Stimulated activated naive B cell treated with anti-CD40 and anti-IgM and Interleukin-4, amounts not matched to agents 10 μg/mL and 1 μg/mL and 100 μg/mL, for 72 hours (primary cell): ENCODE data around the gene DYRK1A.
A peak's percentile ranks its signal among the peaks of the same experiment; 100 is the strongest.

Source experiments
- ATAC-seq, 2 donors: fragments of 150-1000 bp; cut with Tn5 transposase; replicated peaks; 2 replicates each; pipeline ENCODE4 v1.10.0; 2021; ENCODE audit warnings: moderate library complexity in 1 of 2
- DNase-seq: peaks from one replicate; pipeline ENCODE4 v3.0.0; 2021
- H3K27ac Mint-ChIP-seq: one replicate; pipeline ENCODE4 v1.8.0; 2022; ENCODE audit warnings: mild to moderate bottlenecking, mixed read lengths
- H3K27me3 Mint-ChIP-seq, 2 donors: one replicate each; pipeline ENCODE4 v1.8.0; 2022; ENCODE audit warnings: mixed read lengths in 2 of 2
- H3K36me3 Mint-ChIP-seq, 2 donors: one replicate each; pipeline ENCODE4 v1.8.0; 2022; ENCODE audit warnings: mixed read lengths in 2 of 2, mild to moderate bottlenecking in 1 of 2
- H3K4me1 Mint-ChIP-seq, 2 donors: one replicate each; pipeline ENCODE4 v1.8.0; 2022; ENCODE audit warnings: mixed read lengths in 2 of 2, mild to moderate bottlenecking in 1 of 2
- H3K4me3 Mint-ChIP-seq, 2 donors: one replicate each; pipeline ENCODE4 v1.8.0; 2022; ENCODE audit warnings: mild to moderate bottlenecking in 2 of 2, mixed read lengths in 2 of 2, moderate library complexity in 1 of 2
- H3K9me3 Mint-ChIP-seq, 2 donors: one replicate each; pipeline ENCODE4 v1.8.0; 2022; ENCODE audit warnings: mixed read lengths in 2 of 2, mild to moderate bottlenecking in 1 of 2

Gene DYRK1A

GRCh38 chr21:37564924-37565529 is 198.5 kb downstream of the DYRK1A start:
- ATAC-seq (no peak), DNase-seq (no peak)
- H3K36me3 Mint-ChIP-seq, result no peaks in the 10 kb centered on the region
- peaks cover 11 to 28% of the 10 kb centered on the region in 2 donors for H3K4me1 Mint-ChIP-seq
- no peaks in the 10 kb centered on the region for H3K9me3 Mint-ChIP-seq
- H3K27me3 Mint-ChIP-seq, result peaks cover 5% of the 10 kb centered on the region in 2 donors
- peak overlapping the region; percentile 6 for H3K27ac Mint-ChIP-seq
- H3K4me3 Mint-ChIP-seq, result peak overlapping the region; percentile 61 to 92

- no peaks in the 10 kb centered on the region for H3K9me3 Mint-ChIP-seq
- peaks cover 5 to 8% of the 10 kb centered on the region in 2 donors for H3K27me3 Mint-ChIP-seq
- no peaks in the 10 kb centered on the region for H3K36me3 Mint-ChIP-seq
- H3K4me3 Mint-ChIP-seq, result no peak overlapping the region
- H3K27ac Mint-ChIP-seq, result no peak overlapping the region
- DNase-seq, result no peak
- peaks cover 11 to 28% of the 10 kb centered on the region in 2 donors for H3K4me1 Mint-ChIP-seq
- no peak for ATAC-seq
These were observed 199.1 kb downstream of the DYRK1A start for GRCh38 chr21:37565530-37566223.

GRCh38 chr21:37566790-37567615 is 200.4 kb downstream of the DYRK1A start:
- ATAC-seq (no peak), DNase-seq (no peak)
- Mint-ChIP-seq H3K4me1 (peaks cover 11 to 28% of the 10 kb centered on the region in 2 donors), H3K27ac (peak overlapping the region; percentile 33), H3K27me3 (peaks cover 5 to 8% of the 10 kb centered on the region in 2 donors), H3K4me3 (no peak overlapping the region), H3K9me3 (no peaks in the 10 kb centered on the region), H3K36me3 (no peaks in the 10 kb centered on the region)

- Mint-ChIP-seq H3K27ac (no peak overlapping the region), H3K36me3 (no peaks in the 10 kb centered on the region)
These were observed 201.8 kb downstream of the DYRK1A start for GRCh38 chr21:37568415-37568814.

GRCh38 chr21:37568916-37569315 is 202.3 kb downstream of the DYRK1A start:
- H3K4me1 Mint-ChIP-seq, result peaks cover 8 to 19% of the 10 kb centered on the region in 2 donors
- H3K9me3 Mint-ChIP-seq, result no peaks in the 10 kb centered on the region
- DNase-seq (no peak), ATAC-seq (no peak)
- H3K27me3 Mint-ChIP-seq, result peaks cover 11 to 15% of the 10 kb centered on the region in 2 donors
- no peak overlapping the region for H3K4me3 Mint-ChIP-seq
- no peaks in the 10 kb centered on the region for H3K36me3 Mint-ChIP-seq
- no peak overlapping the region for H3K27ac Mint-ChIP-seq

More at GRCh38 chr21:37568415-37568814, 201.8 kb downstream of the DYRK1A start:
- peaks cover 11 to 15% of the 10 kb centered on the region in 2 donors for H3K27me3 Mint-ChIP-seq
- no peak for ATAC-seq
- no peaks in the 10 kb centered on the region for H3K9me3 Mint-ChIP-seq
- H3K4me3 Mint-ChIP-seq, result no peak overlapping the region
- no peak for DNase-seq
- H3K4me1 Mint-ChIP-seq, result peaks cover 8 to 19% of the 10 kb centered on the region in 2 donors

- no peaks in the 10 kb centered on the region for H3K9me3 Mint-ChIP-seq
- no peak overlapping the region for H3K27ac Mint-ChIP-seq
- no peaks in the 10 kb centered on the region for H3K4me1 Mint-ChIP-seq
- no peak for DNase-seq
- H3K4me3 Mint-ChIP-seq, result no peak overlapping the region
- H3K27me3 Mint-ChIP-seq, result peaks cover 11 to 33% of the 10 kb centered on the region in 2 donors
- H3K36me3 Mint-ChIP-seq, result no peaks in the 10 kb centered on the region
- ATAC-seq, result no peak
These were observed 204.9 kb downstream of the DYRK1A start for GRCh38 chr21:37571442-37571841.

GRCh38 chr21:37574316-37574715 is 207.7 kb downstream of the DYRK1A start:
- peaks cover 6 to 10% of the 10 kb centered on the region in 2 donors for H3K9me3 Mint-ChIP-seq
- no peak for DNase-seq
- peaks cover 4% of the 10 kb centered on the region in 2 donors for H3K36me3 Mint-ChIP-seq
- H3K27ac Mint-ChIP-seq, result no peak overlapping the region
- H3K27me3 Mint-ChIP-seq, result peaks cover 8 to 30% of the 10 kb centered on the region in 2 donors
- H3K4me3 Mint-ChIP-seq, result no peak overlapping the region
- no peak for ATAC-seq
- no peaks in the 10 kb centered on the region for H3K4me1 Mint-ChIP-seq

GRCh38 chr21:37574751-37575150 is 208.2 kb downstream of the DYRK1A start:
- Mint-ChIP-seq H3K27me3 (peaks cover 8 to 28% of the 10 kb centered on the region in 2 donors), H3K9me3 (peaks cover 6 to 12% of the 10 kb centered on the region in 2 donors), H3K4me1 (no peaks in the 10 kb centered on the region), H3K4me3 (no peak overlapping the region), H3K36me3 (peaks cover 4 to 6% of the 10 kb centered on the region in 2 donors), H3K27ac (no peak overlapping the region)
- DNase-seq (no peak), ATAC-seq (no peak)

- Mint-ChIP-seq H3K4me1 (no peaks in the 10 kb centered on the region), H3K27ac (no peak overlapping the region), H3K27me3 (peaks cover 8 to 28% of the 10 kb centered on the region in 2 donors), H3K36me3 (peaks cover 4 to 6% of the 10 kb centered on the region in 2 donors), H3K4me3 (no peak overlapping the region), H3K9me3 (peaks cover 6 to 12% of the 10 kb centered on the region in 2 donors)
- DNase-seq (no peak), ATAC-seq (no peak)
These were observed 209.0 kb downstream of the DYRK1A start for GRCh38 chr21:37575580-37575979.
